ENCODE data around the gene WASHC4.
"Not testable (repeated sequence)": the region's sequence is repeated elsewhere in the genome, so short reads cannot be mapped to it uniquely, and the experiment has no call there.

WASHC4 gene

GRCh38 chr12:105078712-105079570, 28.6 kb upstream of the WASHC4 start:
- Histone ChIP-seq H3K9me3 (ENCODE audit: insufficient read depth, low read depth, low read length) (no peaks in the 10 kb centered on the region), H3K4me3 (ENCODE audit: low read length) (no peak overlapping the region), H3K4me1 (ENCODE audit: insufficient read depth, low read length) (peaks cover 9% of the 10 kb centered on the region; the same call in 1 of the 2 replicates), H3K27me3 (ENCODE audit: insufficient read depth, low read length) (peaks cover 17% of the 10 kb centered on the region), H3K27ac (ENCODE audit: low read depth, low read length) (no peak overlapping the region), H3K9ac (ENCODE audit: low read depth, low read length) (no peak overlapping the region), H3K36me3 (ENCODE audit: insufficient read depth, low read length) (no peaks in the 10 kb centered on the region)
- 89% methylated on average over 11 of the region's 11 CpGs for WGBS

DNA sequence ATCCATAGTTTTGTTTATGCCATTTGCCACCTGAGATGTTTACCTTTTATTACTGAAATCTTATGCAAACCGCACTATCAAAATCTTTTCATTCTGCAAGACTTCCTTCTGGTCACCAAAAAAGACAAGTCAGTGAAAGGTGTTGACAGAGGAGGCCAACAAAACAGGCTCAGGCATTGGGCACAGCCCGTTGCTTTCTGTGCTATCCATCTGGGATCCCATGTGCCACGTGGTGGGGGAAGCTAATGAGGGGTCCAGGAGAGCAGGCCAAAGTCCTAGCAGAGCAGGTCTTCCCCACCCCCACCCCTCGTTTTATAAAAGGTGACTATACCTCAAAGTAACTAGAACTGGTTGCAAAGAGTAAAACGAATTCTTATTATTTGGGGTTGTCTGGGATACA, 24.5 kb upstream of the WASHC4 start:
- no peaks in the 10 kb centered on the region for H3K9me3 ChIP-seq (ENCODE audit: insufficient read depth, low read depth, low read length)
- H3K4me3 ChIP-seq (ENCODE audit: low read length) = peak overlapping the region; percentile 61; the same call in 1 of the 2 replicates
- H3K36me3 ChIP-seq (ENCODE audit: insufficient read depth, low read length) = no peaks in the 10 kb centered on the region
- 75% methylated on average over 3 of the region's 5 CpGs for WGBS
- H3K4me1 ChIP-seq (ENCODE audit: insufficient read depth, low read length) = peaks cover 9% of the 10 kb centered on the region; the same call in 1 of the 2 replicates
- no peak overlapping the region for H3K9ac ChIP-seq (ENCODE audit: low read depth, low read length)
- no peak overlapping the region for H3K27ac ChIP-seq (ENCODE audit: low read depth, low read length)
- H3K27me3 ChIP-seq (ENCODE audit: insufficient read depth, low read length) = peaks cover 18% of the 10 kb centered on the region

DNA sequence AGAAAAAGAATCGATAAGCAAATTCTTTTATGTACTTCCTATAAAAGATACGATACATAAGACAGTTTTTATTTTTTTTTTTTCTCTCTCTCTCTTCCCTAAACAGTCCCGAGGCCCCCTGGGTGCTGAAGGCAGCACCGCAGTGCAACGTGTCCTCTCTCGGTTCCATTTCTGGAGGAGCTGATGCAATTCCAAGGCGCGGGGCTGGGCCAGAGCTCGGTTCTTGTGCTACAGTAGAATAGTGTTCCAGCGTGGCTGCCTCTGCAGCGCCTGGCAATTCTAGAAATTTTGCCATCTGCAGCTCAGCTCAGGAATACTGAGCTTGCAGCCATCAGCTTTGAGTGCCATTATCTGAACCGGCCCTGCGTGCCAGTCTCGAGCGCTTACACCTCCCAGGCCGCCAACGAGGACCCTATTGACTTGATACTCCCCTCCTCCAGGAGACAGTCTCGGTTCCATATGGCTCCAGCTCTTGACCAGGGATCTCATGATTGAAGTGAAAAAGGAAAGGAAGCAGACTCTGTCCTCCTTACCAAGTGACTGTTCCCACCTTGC, 23.9 kb upstream of the WASHC4 start:
- H3K4me1 ChIP-seq (ENCODE audit: insufficient read depth, low read length) = peaks cover 9% of the 10 kb centered on the region; the same call in 1 of the 2 replicates
- WGBS = 21% methylated on average over 17 of the region's 18 CpGs
- no peaks in the 10 kb centered on the region for H3K36me3 ChIP-seq (ENCODE audit: insufficient read depth, low read length)
- H3K27ac ChIP-seq (ENCODE audit: low read depth, low read length) = no peak overlapping the region
- peaks cover 18% of the 10 kb centered on the region for H3K27me3 ChIP-seq (ENCODE audit: insufficient read depth, low read length)
- no peaks in the 10 kb centered on the region for H3K9me3 ChIP-seq (ENCODE audit: insufficient read depth, low read depth, low read length)
- H3K4me3 ChIP-seq (ENCODE audit: low read length) = peak overlapping the region; percentile 61
- H3K9ac ChIP-seq (ENCODE audit: low read depth, low read length) = peak overlapping the region; percentile 64

DNA sequence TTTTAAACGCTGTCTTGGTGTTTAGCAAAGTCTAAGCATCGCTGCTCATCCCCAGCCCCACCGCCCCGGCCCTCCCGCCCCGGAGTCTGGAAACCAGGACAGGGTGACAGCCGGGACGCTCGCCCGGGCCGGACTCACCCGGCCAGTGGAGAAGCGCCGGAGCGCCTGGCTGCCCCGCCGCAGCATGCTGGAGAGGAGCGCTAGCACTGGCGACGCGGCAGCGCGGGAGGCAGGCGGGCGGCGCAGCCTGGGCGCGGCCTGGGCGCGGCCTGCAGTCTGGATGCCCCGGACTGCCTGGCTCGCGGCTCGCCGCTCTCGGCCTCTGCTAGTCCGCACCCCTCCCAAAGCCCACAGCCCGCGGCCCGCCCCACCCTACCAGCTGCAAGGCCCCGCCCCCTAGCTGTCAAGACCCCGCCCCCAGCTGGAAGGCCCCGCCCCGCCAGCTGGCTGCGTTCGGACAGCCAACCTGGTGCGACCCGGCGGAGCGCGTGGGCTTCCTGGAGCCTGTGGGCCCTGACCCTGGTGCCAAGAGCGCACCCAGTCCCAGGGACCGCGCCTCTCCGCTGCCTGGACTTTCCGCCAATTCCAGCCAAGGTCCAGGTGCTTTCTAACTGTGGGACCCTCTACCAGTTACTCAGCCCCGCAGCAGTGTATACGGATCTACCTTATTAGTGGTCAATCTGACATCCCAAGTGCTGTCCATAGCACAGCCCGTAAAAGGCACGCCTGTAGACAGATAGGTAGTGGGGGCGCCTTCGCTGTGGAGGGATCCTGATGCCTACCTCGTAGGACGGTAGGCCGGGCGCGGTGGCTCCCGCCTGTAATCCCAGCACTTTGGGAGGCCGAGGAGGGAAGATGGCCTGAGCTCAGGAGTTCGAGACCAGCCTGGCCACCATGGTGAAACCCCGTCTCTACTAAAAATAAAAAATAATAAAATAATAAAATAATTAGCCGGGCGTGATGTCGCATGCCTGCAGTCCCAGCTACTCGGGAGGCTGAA, 23.0 kb upstream of the WASHC4 start, which contains the start of gene ALDH1L2:
ALDH1L2 (minus strand) TSS at position 208 of the 1,000 bp plus-strand sequence; CDS start at position 186, 22 bp downstream.
- H3K9ac ChIP-seq (ENCODE audit: low read depth, low read length) = peak within 1 kb of the TSS; percentile 64
- 26% methylated on average over 72 of the region's 75 CpGs for WGBS
- H3K4me1 ChIP-seq (ENCODE audit: insufficient read depth, low read length) = peaks cover 12% of the 10 kb centered on the region
- H3K27ac ChIP-seq (ENCODE audit: low read depth, low read length) = no peak within 1 kb of the TSS
- H3K27me3 ChIP-seq (ENCODE audit: insufficient read depth, low read length) = peaks cover 18% of the 10 kb centered on the region
- peak within 1 kb of the TSS; percentile 61 for H3K4me3 ChIP-seq (ENCODE audit: low read length)
- H3K9me3 ChIP-seq (ENCODE audit: insufficient read depth, low read depth, low read length) = no peaks in the 10 kb centered on the region
- H3K36me3 ChIP-seq (ENCODE audit: insufficient read depth, low read length) = no peaks in the 10 kb centered on the region

- 94% methylated on average over 6 of the region's 6 CpGs for WGBS
Measured at GRCh38 chr12:105085501-105085900, 22.0 kb upstream of the WASHC4 start.

DNA sequence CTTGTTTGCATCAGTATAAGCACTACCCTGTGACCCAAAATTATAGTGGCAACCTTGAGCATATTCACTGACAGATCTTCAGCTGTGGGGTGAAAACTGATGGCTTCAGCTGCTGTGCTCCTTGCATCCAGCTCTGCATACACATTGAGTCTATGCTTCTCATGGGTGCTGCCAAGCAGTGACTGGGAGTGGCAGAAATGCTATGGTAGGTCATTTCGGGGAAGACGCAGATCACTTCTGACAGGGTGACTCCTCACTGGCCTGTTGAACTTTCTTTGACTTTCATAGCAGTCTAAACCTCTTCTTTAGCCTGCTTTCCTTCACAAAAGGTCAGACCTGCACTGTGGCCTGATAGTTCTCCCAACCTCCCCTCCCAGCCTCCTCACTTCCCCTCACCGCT, 17.7 kb upstream of the WASHC4 start:
- Histone ChIP-seq H3K9ac (ENCODE audit: low read depth, low read length) (no peak overlapping the region), H3K27ac (ENCODE audit: low read depth, low read length) (peak overlapping the region; percentile 53; the same call in 1 of the 2 replicates), H3K27me3 (ENCODE audit: insufficient read depth, low read length) (no peaks in the 10 kb centered on the region), H3K9me3 (ENCODE audit: insufficient read depth, low read depth, low read length) (peaks cover 11% of the 10 kb centered on the region), H3K4me3 (ENCODE audit: low read length) (peak overlapping the region; percentile 1; the same call in 1 of the 2 replicates), H3K4me1 (ENCODE audit: insufficient read depth, low read length) (peaks cover 30% of the 10 kb centered on the region), H3K36me3 (ENCODE audit: insufficient read depth, low read length) (no peaks in the 10 kb centered on the region)
- 67% methylated on average over 3 of the region's 3 CpGs for WGBS

More at GRCh38 chr12:105085501-105085900, 22.0 kb upstream of the WASHC4 start:
- Histone ChIP-seq H3K27me3 (ENCODE audit: insufficient read depth, low read length) (peaks cover 18% of the 10 kb centered on the region), H3K36me3 (ENCODE audit: insufficient read depth, low read length) (no peaks in the 10 kb centered on the region), H3K4me1 (ENCODE audit: insufficient read depth, low read length) (peaks cover 19% of the 10 kb centered on the region), H3K9me3 (ENCODE audit: insufficient read depth, low read depth, low read length) (no peaks in the 10 kb centered on the region), H3K27ac (ENCODE audit: low read depth, low read length) (no peak overlapping the region), H3K9ac (ENCODE audit: low read depth, low read length) (no peak overlapping the region), H3K4me3 (ENCODE audit: low read length) (no peak overlapping the region)

- no peaks in the 10 kb centered on the region for H3K36me3 ChIP-seq (ENCODE audit: insufficient read depth, low read length)
- WGBS = 37% methylated on average over 6 of the region's 6 CpGs
- H3K4me3 ChIP-seq (ENCODE audit: low read length) = peak overlapping the region; percentile 1; the same call in 1 of the 2 replicates
- H3K27ac ChIP-seq (ENCODE audit: low read depth, low read length) = peak overlapping the region; percentile 53; the same call in 1 of the 2 replicates
- peaks cover 30% of the 10 kb centered on the region for H3K4me1 ChIP-seq (ENCODE audit: insufficient read depth, low read length)
- H3K9me3 ChIP-seq (ENCODE audit: insufficient read depth, low read depth, low read length) = peaks cover 15% of the 10 kb centered on the region
- no peak overlapping the region for H3K9ac ChIP-seq (ENCODE audit: low read depth, low read length)
- no peaks in the 10 kb centered on the region for H3K27me3 ChIP-seq (ENCODE audit: insufficient read depth, low read length)
Measured at GRCh38 chr12:105090361-105090760, 17.2 kb upstream of the WASHC4 start.

GRCh38 chr12:105091476-105092206, 15.9 kb upstream of the WASHC4 start:
- WGBS = 78% methylated on average over 4 of the region's 4 CpGs
- Histone ChIP-seq H3K27ac (ENCODE audit: low read depth, low read length) (peak overlapping the region; percentile 82; the same call in 1 of the 2 replicates), H3K36me3 (ENCODE audit: insufficient read depth, low read length) (no peaks in the 10 kb centered on the region), H3K4me3 (ENCODE audit: low read length) (peak overlapping the region; percentile 42), H3K4me1 (ENCODE audit: insufficient read depth, low read length) (peaks cover 30% of the 10 kb centered on the region), H3K9me3 (ENCODE audit: insufficient read depth, low read depth, low read length) (peaks cover 26% of the 10 kb centered on the region), H3K27me3 (ENCODE audit: insufficient read depth, low read length) (no peaks in the 10 kb centered on the region), H3K9ac (ENCODE audit: low read depth, low read length) (peak overlapping the region; percentile 57)

GRCh38 chr12:105092336-105092735, 15.2 kb upstream of the WASHC4 start:
- peak overlapping the region; percentile 57 for H3K9ac ChIP-seq (ENCODE audit: low read depth, low read length)
- peak overlapping the region; percentile 42 for H3K4me3 ChIP-seq (ENCODE audit: low read length)
- peaks cover 26% of the 10 kb centered on the region for H3K9me3 ChIP-seq (ENCODE audit: insufficient read depth, low read depth, low read length)
- no peaks in the 10 kb centered on the region for H3K36me3 ChIP-seq (ENCODE audit: insufficient read depth, low read length)
- H3K27me3 ChIP-seq (ENCODE audit: insufficient read depth, low read length) = no peaks in the 10 kb centered on the region
- peaks cover 30% of the 10 kb centered on the region for H3K4me1 ChIP-seq (ENCODE audit: insufficient read depth, low read length)
- H3K27ac ChIP-seq (ENCODE audit: low read depth, low read length) = peak overlapping the region; percentile 82
- 16% methylated on average over 13 of the region's 13 CpGs for WGBS

DNA sequence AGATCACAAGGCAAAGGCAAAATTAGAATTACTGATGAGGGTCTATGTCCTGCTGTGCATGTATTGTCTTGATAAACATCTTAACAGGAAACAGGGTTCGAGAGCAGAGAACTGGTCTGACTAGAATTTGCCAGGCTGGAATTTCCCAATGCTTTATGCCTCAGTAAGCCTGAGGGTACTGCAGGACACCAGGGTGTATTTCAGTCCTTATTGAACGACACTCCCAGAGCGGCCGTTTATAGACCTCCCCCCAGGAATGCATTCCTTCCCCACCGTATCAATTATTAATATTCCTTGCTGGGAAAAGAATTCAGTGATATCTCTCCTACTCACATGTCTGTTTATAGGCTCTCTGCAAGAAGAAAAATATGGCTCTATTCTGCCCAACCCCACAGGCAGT, 12.2 kb upstream of the WASHC4 start:
- H3K27ac ChIP-seq (ENCODE audit: low read depth, low read length); H3K27me3 ChIP-seq (ENCODE audit: insufficient read depth, low read length); H3K9ac ChIP-seq (ENCODE audit: low read depth, low read length); H3K36me3 ChIP-seq (ENCODE audit: insufficient read depth, low read length); H3K4me3 ChIP-seq (ENCODE audit: low read length): not testable (repeated sequence)
- 94% methylated on average over 5 of the region's 5 CpGs for WGBS
- H3K4me1 ChIP-seq (ENCODE audit: insufficient read depth, low read length) = peaks cover 20% of the 10 kb centered on the region
- peaks cover 26% of the 10 kb centered on the region for H3K9me3 ChIP-seq (ENCODE audit: insufficient read depth, low read depth, low read length)

Data from HUES64 (cell line).